RPMI7951 (cell line): Measurements from ENCODE around the gene PLXDC2. TPM values are rescaled to one million over a fixed set of nuclear protein-coding genes. Genes with fewer than 3 reads are reported as not detected.
"Not testable (repeated sequence)": the region's sequence is repeated elsewhere in the genome, so short reads cannot be mapped to it uniquely, and the experiment has no call there.

Source experiments
- DNase-seq: peaks from one replicate; pipeline ENCODE4 v3.0.0-alpha.2; 2012; ENCODE audit warnings: low read depth
- total RNA-seq: library from RNA; depleted of rRNA; stranded (reverse); fragments of >200 nt; shearing (Covaris generic); gene quantifications from 2 replicates; pipeline ENCODE4 v1.2.3, GENCODE V29; 2014; rRNA removed

PLXDC2 gene
- 0.10 and 0.24 TPM in 2 replicates for total RNA-seq

DNA sequence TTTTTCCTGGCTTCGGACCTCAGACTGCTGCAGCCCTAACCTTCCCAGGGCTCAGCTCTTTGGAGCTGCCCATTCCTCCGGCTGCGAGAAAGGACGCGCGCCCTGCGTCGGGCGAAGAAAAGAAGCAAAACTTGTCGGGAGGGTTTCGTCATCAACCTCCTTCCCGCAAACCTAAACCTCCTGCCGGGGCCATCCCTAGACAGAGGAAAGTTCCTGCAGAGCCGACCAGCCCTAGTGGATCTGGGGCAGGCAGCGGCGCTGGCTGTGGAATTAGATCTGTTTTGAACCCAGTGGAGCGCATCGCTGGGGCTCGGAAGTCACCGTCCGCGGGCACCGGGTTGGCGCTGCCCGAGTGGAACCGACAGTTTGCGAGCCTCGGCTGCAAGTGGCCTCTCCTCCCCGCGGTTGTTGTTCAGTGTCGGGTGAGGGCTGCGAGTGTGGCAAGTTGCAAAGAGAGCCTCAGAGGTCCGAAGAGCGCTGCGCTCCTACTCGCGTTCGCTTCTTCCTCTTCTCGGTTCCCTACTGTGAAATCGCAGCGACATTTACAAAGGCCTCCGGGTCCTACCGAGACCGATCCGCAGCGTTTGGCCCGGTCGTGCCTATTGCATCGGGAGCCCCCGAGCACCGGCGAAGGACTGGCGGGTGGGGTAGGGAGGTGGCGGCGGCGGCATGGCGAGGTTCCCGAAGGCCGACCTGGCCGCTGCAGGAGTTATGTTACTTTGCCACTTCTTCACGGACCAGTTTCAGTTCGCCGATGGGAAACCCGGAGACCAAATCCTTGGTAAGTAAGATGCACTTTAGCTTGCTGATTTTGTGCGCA, at the start of gene PLXDC2:
Gene PLXDC2, plus strand, starts transcription at position 22 of the 820 bp plus-strand sequence.
- DNase-seq = peak; percentile 15

- peak; percentile 24 for DNase-seq
Observed at GRCh38 chr10:19767876-19768275, 48.4 kb upstream of the PLXDC2 start.

DNA sequence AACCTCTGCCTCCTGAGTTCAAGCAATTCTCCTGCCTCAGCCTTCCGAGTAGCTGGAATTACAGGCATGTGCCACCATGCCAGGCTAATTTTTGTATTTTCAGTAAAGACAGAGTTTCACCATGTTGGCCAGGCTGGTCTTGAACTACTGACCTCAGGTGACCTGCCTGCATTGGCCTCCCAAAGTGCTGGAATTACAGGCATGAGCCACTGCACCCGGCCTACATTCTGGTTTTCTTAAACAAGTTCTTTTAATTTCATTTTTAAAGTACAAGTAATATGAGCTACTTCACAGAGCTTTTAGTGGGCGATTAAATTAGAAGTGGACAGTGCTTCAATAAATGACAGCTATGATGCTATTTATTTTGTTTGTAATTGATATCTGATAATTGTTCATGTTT, 46.4 kb upstream of the PLXDC2 start:
- not testable (repeated sequence) for DNase-seq

- DNase-seq = no peak
Observed at GRCh38 chr10:19772972-19773371, 43.3 kb upstream of the PLXDC2 start.

- no peak for DNase-seq
Observed at GRCh38 chr10:19775296-19775695, 40.9 kb upstream of the PLXDC2 start.

GRCh38 chr10:19777806-19778205, 38.4 kb upstream of the PLXDC2 start:
- DNase-seq = no peak

DNA sequence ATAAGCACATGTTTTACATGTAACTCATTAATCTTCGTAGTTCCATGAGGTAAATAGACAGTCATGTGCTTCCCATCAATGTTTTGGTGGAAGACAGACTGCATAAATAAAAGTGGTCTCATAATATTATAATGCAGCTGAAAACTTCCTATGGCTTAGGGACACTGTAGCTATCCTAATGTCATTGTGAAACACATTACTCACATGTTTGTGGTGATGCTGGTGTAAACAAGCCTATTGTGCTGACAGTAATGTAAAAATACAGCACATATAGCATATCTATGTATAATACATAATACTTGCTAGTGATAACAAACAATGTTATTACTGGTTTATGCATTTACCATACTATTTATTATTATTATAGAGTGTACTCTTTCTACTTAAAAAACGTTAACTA, 37.2 kb upstream of the PLXDC2 start:
- no peak for DNase-seq

- DNase-seq = no peak
Observed at GRCh38 chr10:19782430-19783089, 33.7 kb upstream of the PLXDC2 start.

- DNase-seq = no peak
Observed at GRCh38 chr10:19783721-19784120, 32.5 kb upstream of the PLXDC2 start.

DNA sequence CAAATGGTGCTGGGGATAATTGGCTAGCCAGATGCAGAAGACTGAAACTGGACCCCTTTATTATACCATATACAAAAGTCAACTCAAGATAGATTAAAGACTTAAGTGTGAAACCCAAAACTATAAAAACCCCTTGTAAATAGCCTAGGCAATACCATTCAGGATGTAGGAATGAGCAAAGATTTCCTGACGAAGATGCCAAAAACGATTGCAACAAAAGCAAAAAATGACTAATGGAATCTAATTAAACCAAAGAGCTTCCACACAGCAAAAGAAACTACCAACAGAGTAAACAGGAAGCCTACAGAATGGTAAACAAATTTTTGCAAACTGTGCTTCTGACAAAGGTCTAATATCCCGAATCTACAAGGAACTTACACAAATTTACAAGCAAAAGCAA, 30.9 kb upstream of the PLXDC2 start:
- DNase-seq = no peak

- DNase-seq = peak; percentile 47
Observed at GRCh38 chr10:19788075-19788686, 28.1 kb upstream of the PLXDC2 start.

- no peak for DNase-seq
Observed at GRCh38 chr10:19788902-19789301, 27.3 kb upstream of the PLXDC2 start.

- DNase-seq = no peak
Observed at GRCh38 chr10:19789607-19790006, 26.6 kb upstream of the PLXDC2 start.

DNA sequence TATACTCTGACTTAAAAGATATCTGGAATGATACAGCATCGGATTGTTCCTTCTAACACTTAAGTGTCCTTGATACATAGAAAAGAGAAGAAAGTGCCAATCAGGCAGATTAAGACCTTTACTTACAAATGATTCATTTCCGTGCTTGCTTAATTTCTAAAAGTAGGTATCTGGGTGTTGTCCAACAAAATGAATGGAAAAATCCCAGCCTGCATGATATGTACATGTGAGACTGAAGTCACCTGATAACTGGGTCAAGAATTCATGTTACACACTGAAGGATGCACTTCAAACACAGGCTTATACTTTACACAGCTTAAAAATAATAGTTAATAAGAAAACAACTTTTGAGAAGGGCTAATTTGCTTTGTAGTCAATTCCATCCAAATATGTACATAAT, 25.2 kb upstream of the PLXDC2 start:
- peak; percentile 16 for DNase-seq

DNA sequence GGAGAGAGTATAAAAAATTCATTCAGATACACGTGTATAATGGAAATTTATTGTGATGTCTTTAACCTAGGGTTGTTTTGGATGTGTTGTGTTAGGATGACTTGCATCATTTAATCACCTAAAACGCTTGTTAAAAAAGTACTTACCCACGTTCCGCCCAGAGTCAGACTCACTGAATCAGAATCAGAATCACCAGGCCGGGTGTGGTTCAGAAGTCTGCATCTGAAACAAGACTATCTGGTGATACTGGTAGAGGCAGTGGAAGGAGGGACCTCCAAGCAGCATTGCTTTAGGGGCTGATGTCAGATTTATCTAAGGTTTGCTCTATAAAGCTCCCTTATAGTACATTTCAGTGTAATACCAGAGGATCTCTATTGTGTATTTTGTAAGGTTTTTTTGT, 20.5 kb upstream of the PLXDC2 start:
- no peak for DNase-seq

- no peak for DNase-seq
Observed at GRCh38 chr10:19800161-19800560, 16.1 kb upstream of the PLXDC2 start.

DNA sequence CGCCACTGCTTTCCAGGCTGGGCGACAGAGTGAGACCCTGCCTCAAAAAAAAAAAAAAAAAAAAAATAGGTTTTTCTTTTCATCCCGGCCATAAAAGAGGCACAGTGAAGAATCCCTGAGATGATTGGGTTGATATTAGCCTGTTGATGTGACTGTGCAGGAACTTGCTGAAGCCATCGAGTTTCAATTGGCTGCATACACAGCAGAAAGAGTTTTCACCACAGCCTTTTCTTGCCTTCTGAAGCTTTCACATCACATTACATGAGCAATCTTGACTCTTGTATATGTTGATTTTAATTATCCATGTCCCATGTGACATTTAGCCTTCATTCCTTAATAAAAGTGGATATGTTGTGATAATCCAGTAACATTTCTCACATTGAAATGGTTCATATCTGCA, 14.9 kb upstream of the PLXDC2 start:
- no peak for DNase-seq

GRCh38 chr10:19803676-19804075, 12.6 kb upstream of the PLXDC2 start:
- no peak for DNase-seq

DNA sequence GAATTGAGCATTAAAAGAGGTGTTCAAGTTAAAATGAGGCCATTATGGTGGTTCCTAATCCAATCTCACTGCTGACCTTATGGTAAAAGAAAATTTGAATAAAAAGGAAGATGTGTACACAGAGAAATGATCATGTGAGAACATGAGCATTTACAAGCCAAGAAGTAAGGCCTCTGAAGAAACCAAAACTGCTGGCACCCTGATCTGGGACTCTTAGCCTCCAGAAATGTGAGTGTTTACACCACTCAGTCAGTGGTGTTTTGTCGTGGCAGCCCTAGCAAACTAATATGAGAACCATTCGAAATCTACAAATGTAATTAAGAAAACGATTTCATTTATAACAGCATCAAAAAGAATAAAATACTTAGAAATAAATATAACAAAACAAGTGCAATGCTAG, 6.8 kb upstream of the PLXDC2 start:
- no peak for DNase-seq

- peak; percentile 23 for DNase-seq
Observed at GRCh38 chr10:19811540-19811939, 4.7 kb upstream of the PLXDC2 start.

DNA sequence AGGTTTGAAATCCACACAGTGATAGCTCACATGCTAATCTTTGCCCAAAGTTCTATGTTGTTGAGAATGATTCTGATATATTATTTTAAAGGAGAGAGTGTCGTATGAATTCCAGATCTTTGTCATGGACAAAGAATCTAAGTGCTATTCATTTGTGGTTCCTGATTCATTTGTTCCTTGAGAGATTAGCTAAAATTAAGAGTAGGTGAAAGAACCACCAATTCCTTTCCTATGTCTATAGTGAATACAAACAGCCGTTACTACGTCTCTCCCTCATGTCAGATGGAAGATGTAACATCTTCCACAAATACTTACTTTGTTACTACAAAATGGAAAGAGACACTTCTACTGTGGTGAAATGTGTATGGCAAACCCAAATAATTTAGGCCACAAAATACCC, 3.3 kb upstream of the PLXDC2 start:
- no peak for DNase-seq

- no peak for DNase-seq
Observed at GRCh38 chr10:19815036-19815730, 1.0 kb upstream of the PLXDC2 start.
